Left colon (tissue), 2 donors: ENCODE measurements around the gene MERTK. TPM values are rescaled to one million over a fixed set of nuclear protein-coding genes. Genes with fewer than 3 reads are reported as not detected.

Source experiments
- ATAC-seq: fragments of 200-7000 bp; cut with Tn5 transposase; one replicate; pipeline ENCODE4 v1.9.1; 2020; ENCODE audit warnings: mild to moderate bottlenecking, moderate library complexity
- DNase-seq, 2 donors: peaks; one replicate each; pipeline ENCODE4 v3.0.0-alpha.2; 2020
- intact Hi-C, 2 donors: fragments of 100-400 bp; cut with DNase I in 1 of 2; cut with micrococcal nuclease in 1 of 2; formaldehyde crosslinking; loops; one replicate each; pipeline versions ENCODE4 v1.11.2 to v1.14.0; 2022; cut with DNase I, micrococcal nuclease
- total RNA-seq, 2 donors: library from RNA; stranded (reverse); fragmentation: NEBNext Ultra II Directional; extraction: Animal tissue kit (Norgen Biotek cat#: 25700); gene quantifications; one replicate each; pipeline ENCODE4 v1.2.1, GENCODE V29; 2021
- donor health status: DM: no; HTN: no; CAD: no.
- donor health status: DM: yes; HTN: yes; CAD: no.

Gene MERTK
- total RNA-seq, 2 donors from 2014 or later = 9.0 to 9.2 TPM

- intact Hi-C loops = no loop called here
- no peak for DNase-seq
- ATAC-seq = no peak
Observed at GRCh38 chr2:111999809-112000208, 101.4 kb downstream of the MERTK start.

- intact Hi-C loops = no loop called here
- no peak for ATAC-seq
- DNase-seq = no peak
Observed at GRCh38 chr2:112000399-112001135, 102.2 kb downstream of the MERTK start.

- intact Hi-C loops = no loop called here
- no peak for ATAC-seq
Observed at GRCh38 chr2:112001136-112001715, 102.8 kb downstream of the MERTK start.

GRCh38 chr2:112001942-112002341, 103.5 kb downstream of the MERTK start:
- DNase-seq = no peak
- no peak for ATAC-seq
- intact Hi-C loops = no loop called here

More at GRCh38 chr2:112001136-112001715, 102.8 kb downstream of the MERTK start:
- no peak for DNase-seq

GRCh38 chr2:112003576-112004252, 105.3 kb downstream of the MERTK start:
- DNase-seq (no peak), ATAC-seq (no peak)
- intact Hi-C loops = no loop called here

- DNase-seq = peak; percentile 43 to 56
- intact Hi-C loops = no loop called here
- ATAC-seq = no peak
Observed at GRCh38 chr2:112004253-112004645, 105.8 kb downstream of the MERTK start.

GRCh38 chr2:112005406-112006075, 107.1 kb downstream of the MERTK start:
- no peak for DNase-seq
- intact Hi-C loops = no loop called here
- no peak for ATAC-seq

GRCh38 chr2:112006076-112006410, 107.6 kb downstream of the MERTK start:
- no peak for ATAC-seq

GRCh38 chr2:112007493-112007892, 109.1 kb downstream of the MERTK start:
- DNase-seq = no peak
- ATAC-seq = no peak
- intact Hi-C loops = no loop called here

More at GRCh38 chr2:112006076-112006410, 107.6 kb downstream of the MERTK start:
- no peak for DNase-seq
- intact Hi-C loops = no loop called here

- intact Hi-C loops = no loop called here
- DNase-seq (no peak), ATAC-seq (no peak)
Observed at GRCh38 chr2:112008910-112009485, 110.6 kb downstream of the MERTK start.

GRCh38 chr2:112010751-112011150, 112.3 kb downstream of the MERTK start:
- DNase-seq = peak; percentile 45 to 68
- peak; percentile 95 for ATAC-seq
- intact Hi-C loops = no loop called here

- DNase-seq = no peak
Observed at GRCh38 chr2:112012556-112012955, 114.1 kb downstream of the MERTK start.

GRCh38 chr2:112018846-112019245, 120.4 kb downstream of the MERTK start:
- no peak for ATAC-seq
- intact Hi-C loops = no loop called here
- no peak for DNase-seq

More at GRCh38 chr2:112012556-112012955, 114.1 kb downstream of the MERTK start:
- ATAC-seq = no peak
- intact Hi-C loops = no loop called here

- ATAC-seq = peak; percentile 82
- no peak for DNase-seq
- intact Hi-C loops = no loop called here
Observed at GRCh38 chr2:112019569-112019982, 121.2 kb downstream of the MERTK start.

GRCh38 chr2:112020561-112020960, 122.2 kb downstream of the MERTK start:
- intact Hi-C loops = no loop called here
- DNase-seq (no peak), ATAC-seq (no peak)

GRCh38 chr2:112021290-112021689, 122.9 kb downstream of the MERTK start:
- intact Hi-C loops = no loop called here
- ATAC-seq = no peak

GRCh38 chr2:112021781-112022231, 123.4 kb downstream of the MERTK start:
- ATAC-seq (peak; percentile 73), DNase-seq (no peak)
- intact Hi-C loops = no loop called here

More at GRCh38 chr2:112021290-112021689, 122.9 kb downstream of the MERTK start:
- DNase-seq = no peak

GRCh38 chr2:112023707-112024106, 125.3 kb downstream of the MERTK start:
- ATAC-seq (no peak), DNase-seq (no peak)
- intact Hi-C loops = no loop called here

- DNase-seq = no peak
- no peak for ATAC-seq
- intact Hi-C loops = no loop called here
Observed at GRCh38 chr2:112024231-112024630, 125.8 kb downstream of the MERTK start.
